ENCODE data around the gene DEFB131A.
"Not testable (repeated sequence)": the region's sequence is repeated elsewhere in the genome, so short reads cannot be mapped to it uniquely, and the experiment has no call there.

Gene DEFB131A

GRCh38 chr4:9494256-9495035 is 50.2 kb downstream of the DEFB131A start:
- H3K36me3 ChIP-seq (ENCODE audit: insufficient read depth, low read length); H3K4me1 ChIP-seq (ENCODE audit: insufficient read depth, low read length); H3K9me3 ChIP-seq (ENCODE audit: insufficient read depth, low read length, severe bottlenecking); H3K4me3 ChIP-seq (ENCODE audit: low read depth in 1 of 2, low read length in 2 of 2); H3K9ac ChIP-seq (ENCODE audit: low read depth, low read length); H3K4me2 ChIP-seq (ENCODE audit: insufficient read depth, low read length); H3K27ac ChIP-seq (ENCODE audit: low read length); H3K27me3 ChIP-seq (ENCODE audit: insufficient read depth, low read length, poor library complexity); ATAC-seq (ENCODE audit: insufficient read depth, low read depth); H4K20me1 ChIP-seq (ENCODE audit: insufficient read depth, low read length); H3K79me2 ChIP-seq (ENCODE audit: insufficient read depth, low read length); H2AFZ ChIP-seq (ENCODE audit: low read depth, low read length); DNase-seq: not testable (repeated sequence)

GRCh38 chr4:9495443-9495842 is 51.2 kb downstream of the DEFB131A start:
- not testable (repeated sequence) for H3K9ac ChIP-seq (ENCODE audit: low read depth, low read length); H2AFZ ChIP-seq (ENCODE audit: low read depth, low read length); H3K4me3 ChIP-seq (ENCODE audit: low read depth in 1 of 2, low read length in 2 of 2); H3K36me3 ChIP-seq (ENCODE audit: insufficient read depth, low read length); H3K4me1 ChIP-seq (ENCODE audit: insufficient read depth, low read length); ATAC-seq (ENCODE audit: insufficient read depth, low read depth); H3K4me2 ChIP-seq (ENCODE audit: insufficient read depth, low read length); H4K20me1 ChIP-seq (ENCODE audit: insufficient read depth, low read length); H3K27me3 ChIP-seq (ENCODE audit: insufficient read depth, low read length, poor library complexity); H3K9me3 ChIP-seq (ENCODE audit: insufficient read depth, low read length, severe bottlenecking); H3K27ac ChIP-seq (ENCODE audit: low read length); H3K79me2 ChIP-seq (ENCODE audit: insufficient read depth, low read length)
- DNase-seq: peak; percentile 81
- TF ChIP-seq, protein P1, sequence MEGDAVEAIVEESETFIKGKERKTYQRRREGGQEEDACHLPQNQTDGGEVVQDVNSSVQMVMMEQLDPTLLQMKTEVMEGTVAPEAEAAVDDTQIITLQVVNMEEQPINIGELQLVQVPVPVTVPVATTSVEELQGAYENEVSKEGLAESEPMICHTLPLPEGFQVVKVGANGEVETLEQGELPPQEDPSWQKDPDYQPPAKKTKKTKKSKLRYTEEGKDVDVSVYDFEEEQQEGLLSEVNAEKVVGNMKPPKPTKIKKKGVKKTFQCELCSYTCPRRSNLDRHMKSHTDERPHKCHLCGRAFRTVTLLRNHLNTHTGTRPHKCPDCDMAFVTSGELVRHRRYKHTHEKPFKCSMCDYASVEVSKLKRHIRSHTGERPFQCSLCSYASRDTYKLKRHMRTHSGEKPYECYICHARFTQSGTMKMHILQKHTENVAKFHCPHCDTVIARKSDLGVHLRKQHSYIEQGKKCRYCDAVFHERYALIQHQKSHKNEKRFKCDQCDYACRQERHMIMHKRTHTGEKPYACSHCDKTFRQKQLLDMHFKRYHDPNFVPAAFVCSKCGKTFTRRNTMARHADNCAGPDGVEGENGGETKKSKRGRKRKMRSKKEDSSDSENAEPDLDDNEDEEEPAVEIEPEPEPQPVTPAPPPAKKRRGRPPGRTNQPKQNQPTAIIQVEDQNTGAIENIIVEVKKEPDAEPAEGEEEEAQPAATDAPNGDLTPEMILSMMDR (IDR thresholded peaks at IDR 0.05; ENCODE audit: borderline replicate concordance, extremely low read depth, low read length, poor library complexity, severe bottlenecking): peak; percentile 56

- H3K9ac ChIP-seq (ENCODE audit: low read depth, low read length); H3K4me3 ChIP-seq (ENCODE audit: low read depth in 1 of 2, low read length in 2 of 2); H3K9me3 ChIP-seq (ENCODE audit: insufficient read depth, low read length, severe bottlenecking); H3K36me3 ChIP-seq (ENCODE audit: insufficient read depth, low read length); ATAC-seq (ENCODE audit: insufficient read depth, low read depth); H3K27me3 ChIP-seq (ENCODE audit: insufficient read depth, low read length, poor library complexity); H4K20me1 ChIP-seq (ENCODE audit: insufficient read depth, low read length); H2AFZ ChIP-seq (ENCODE audit: low read depth, low read length); H3K27ac ChIP-seq (ENCODE audit: low read length); DNase-seq; H3K4me1 ChIP-seq (ENCODE audit: insufficient read depth, low read length); H3K4me2 ChIP-seq (ENCODE audit: insufficient read depth, low read length); H3K79me2 ChIP-seq (ENCODE audit: insufficient read depth, low read length): not testable (repeated sequence)
Observed at GRCh38 chr4:9497575-9498467, 53.6 kb downstream of the DEFB131A start.

DNA sequence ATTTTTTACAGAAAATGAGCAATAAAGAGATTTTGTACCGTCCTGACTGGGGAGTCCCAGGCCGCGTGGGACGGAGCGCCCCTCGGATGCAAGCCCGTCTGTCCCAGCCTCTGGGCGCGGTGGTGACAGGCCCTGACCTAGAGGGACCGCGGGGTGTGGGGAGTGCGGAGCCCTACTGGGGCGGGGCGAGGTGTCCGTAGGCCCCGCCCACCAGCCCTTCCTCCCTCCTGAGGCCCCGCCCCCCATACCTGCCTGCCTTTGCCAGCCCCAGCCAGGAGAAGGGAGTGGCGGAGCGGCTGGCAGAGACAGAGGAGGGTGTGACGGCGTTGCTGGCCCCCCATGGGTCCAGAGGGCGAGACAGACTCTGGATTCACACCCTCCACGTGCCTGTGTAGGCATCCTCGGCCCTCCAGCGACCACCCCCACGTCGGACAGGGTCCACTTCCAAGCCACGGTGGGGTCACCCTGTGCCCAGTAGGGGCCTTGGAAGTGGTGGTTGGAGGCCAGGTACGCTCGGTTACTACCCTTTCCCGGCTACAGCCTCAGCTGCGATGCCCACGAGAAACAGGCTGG is 54.3 kb downstream of the DEFB131A start:
- not testable (repeated sequence) for H3K36me3 ChIP-seq (ENCODE audit: insufficient read depth, low read length); H3K9me3 ChIP-seq (ENCODE audit: insufficient read depth, low read length, severe bottlenecking); H3K27ac ChIP-seq (ENCODE audit: low read length); H3K4me1 ChIP-seq (ENCODE audit: insufficient read depth, low read length); H4K20me1 ChIP-seq (ENCODE audit: insufficient read depth, low read length); H3K4me2 ChIP-seq (ENCODE audit: insufficient read depth, low read length); ATAC-seq (ENCODE audit: insufficient read depth, low read depth); H2AFZ ChIP-seq (ENCODE audit: low read depth, low read length); H3K4me3 ChIP-seq (ENCODE audit: low read depth in 1 of 2, low read length in 2 of 2); H3K79me2 ChIP-seq (ENCODE audit: insufficient read depth, low read length); H3K27me3 ChIP-seq (ENCODE audit: insufficient read depth, low read length, poor library complexity); DNase-seq; H3K9ac ChIP-seq (ENCODE audit: low read depth, low read length)

DNA sequence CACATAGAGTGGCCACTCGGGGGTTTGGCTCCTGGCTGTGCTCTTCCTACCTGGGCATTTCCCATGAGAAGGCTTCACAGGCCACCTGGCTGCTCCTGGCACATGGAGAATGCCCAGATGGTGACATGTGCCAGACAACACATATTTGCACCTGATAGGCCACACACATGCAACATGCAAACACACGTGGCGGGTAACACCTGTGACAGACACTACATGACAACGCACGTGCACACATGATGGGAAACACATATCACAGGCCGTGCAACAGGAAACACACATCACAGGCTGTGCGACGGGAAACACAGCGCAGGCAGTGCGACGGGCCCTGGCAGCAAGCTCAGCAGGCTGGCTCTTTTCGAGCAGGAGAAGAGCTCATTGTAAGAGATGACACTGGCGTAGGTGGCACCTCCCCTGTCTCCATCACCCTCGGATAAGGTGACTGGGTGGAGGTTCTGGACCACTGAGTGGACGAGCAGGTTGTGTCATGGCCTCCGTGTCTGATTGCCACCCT is 55.8 kb downstream of the DEFB131A start:
- not testable (repeated sequence) for H3K4me1 ChIP-seq (ENCODE audit: insufficient read depth, low read length); H3K4me3 ChIP-seq (ENCODE audit: low read depth in 1 of 2, low read length in 2 of 2); H4K20me1 ChIP-seq (ENCODE audit: insufficient read depth, low read length); DNase-seq; H3K9ac ChIP-seq (ENCODE audit: low read depth, low read length); H3K9me3 ChIP-seq (ENCODE audit: insufficient read depth, low read length, severe bottlenecking); H3K27me3 ChIP-seq (ENCODE audit: insufficient read depth, low read length, poor library complexity); H3K27ac ChIP-seq (ENCODE audit: low read length); H3K36me3 ChIP-seq (ENCODE audit: insufficient read depth, low read length); ATAC-seq (ENCODE audit: insufficient read depth, low read depth); H3K4me2 ChIP-seq (ENCODE audit: insufficient read depth, low read length); H2AFZ ChIP-seq (ENCODE audit: low read depth, low read length); H3K79me2 ChIP-seq (ENCODE audit: insufficient read depth, low read length)
